Fibroblast of skin of right biceps (primary cell): ENCODE results near the gene CRB1.

ENCODE experiments used
- DNase-seq: peaks from one replicate; pipeline ENCODE4 v3.0.0-alpha.2; 2013

Gene CRB1

DNA sequence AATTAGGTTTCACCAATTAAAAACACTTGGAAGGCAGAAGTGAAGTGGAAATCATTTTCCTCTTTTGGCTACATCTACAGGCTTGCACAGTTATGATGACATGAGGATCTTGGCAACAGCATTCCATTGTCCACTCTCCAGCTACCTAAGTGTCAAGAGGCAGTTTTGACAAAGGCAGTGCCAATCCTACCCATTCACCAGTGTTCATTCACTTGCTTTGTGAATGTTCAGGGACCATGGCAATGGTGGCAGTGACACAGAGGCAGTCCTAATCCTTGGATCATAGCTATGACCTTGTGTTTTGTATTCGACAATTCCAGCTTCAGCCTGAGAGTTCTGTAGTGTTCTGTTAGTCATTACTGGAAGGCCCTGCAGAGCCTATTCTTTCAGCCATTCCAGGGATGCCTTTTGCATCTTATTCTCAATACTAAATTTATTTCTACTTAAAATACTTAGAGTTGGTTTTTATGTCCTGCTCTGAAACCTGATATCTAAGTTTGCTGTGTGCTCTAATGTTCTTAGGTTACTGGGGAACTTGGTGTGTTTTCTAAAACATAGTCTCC, 36.7 kb downstream of the CRB1 start:
- DNase-seq: peak; percentile 21

DNA sequence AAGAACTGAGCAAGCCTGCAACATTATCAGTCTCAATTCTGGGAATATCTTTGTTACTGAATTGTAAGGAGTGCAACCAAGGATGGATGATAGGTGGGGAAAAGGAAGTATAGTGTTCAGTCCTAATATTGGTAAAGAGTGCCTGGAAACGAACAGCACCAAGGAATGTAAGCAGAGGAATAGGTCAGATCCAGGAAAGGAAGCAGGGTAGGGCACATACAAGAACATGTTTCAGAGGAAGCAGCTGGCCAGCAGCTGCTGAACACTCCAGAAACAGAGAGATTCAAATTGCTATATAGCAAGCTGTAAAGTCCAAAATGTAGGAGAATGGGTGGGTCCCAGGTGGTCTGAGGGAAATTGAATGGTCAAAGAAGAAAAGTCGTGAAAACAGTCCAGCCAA, 37.9 kb downstream of the CRB1 start:
- DNase-seq: no peak

DNA sequence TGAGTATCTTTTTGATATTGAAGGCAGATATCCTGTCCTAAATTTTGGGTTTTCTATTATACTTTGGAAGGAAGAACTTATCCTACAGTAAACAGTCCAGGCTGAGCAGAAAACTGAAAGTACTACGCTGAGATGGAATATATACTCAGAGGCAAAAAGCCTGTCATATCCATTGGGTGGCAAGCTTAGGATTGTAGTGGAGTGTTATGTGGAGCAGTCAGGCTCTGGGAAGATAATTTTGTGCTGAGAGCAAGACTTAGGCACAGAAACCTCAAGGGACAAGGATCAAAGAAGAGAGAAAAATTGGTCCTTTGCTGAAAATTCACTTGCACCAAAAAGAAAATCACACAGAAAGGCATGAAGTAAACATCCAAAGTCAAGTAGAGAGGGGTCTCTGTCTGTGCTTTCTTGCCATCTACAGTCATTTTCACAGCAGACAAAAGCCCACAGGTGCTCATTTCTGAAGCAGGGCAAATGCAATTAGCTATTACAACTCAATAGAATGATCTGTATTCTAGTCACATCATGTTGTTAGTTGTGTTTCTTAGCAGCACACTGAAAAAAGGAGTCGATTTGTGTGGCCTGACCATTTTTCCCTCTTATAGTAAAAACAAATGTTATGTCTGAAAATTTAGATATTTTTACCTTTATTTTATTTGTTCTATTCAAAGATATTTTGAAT, 38.5 kb downstream of the CRB1 start:
- no peak for DNase-seq

DNA sequence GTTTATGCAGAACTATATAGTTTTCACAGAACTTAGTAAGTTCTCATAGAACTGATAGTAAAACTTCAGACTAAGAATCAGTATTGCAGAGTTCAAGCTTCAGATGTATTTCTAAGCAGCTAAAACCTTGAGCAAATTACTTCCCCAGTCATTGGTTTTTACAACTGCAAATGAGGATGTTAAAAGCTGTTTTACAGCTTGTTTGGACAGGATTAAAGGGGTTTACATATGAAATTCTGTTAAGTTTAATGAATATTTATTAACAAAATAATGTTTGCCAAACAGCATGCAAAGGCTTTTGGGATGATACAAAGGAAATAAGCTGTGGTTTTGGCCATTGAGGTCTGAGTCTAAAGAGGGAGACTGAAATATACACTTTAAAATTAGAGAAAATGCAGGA, 39.1 kb downstream of the CRB1 start:
- DNase-seq: no peak

- no peak for DNase-seq
These were observed 39.5 kb downstream of the CRB1 start for GRCh38 chr1:197307551-197307950.

GRCh38 chr1:197311081-197311480, 43.0 kb downstream of the CRB1 start:
- no peak for DNase-seq

- DNase-seq: no peak
These were observed 44.1 kb downstream of the CRB1 start for GRCh38 chr1:197312163-197312562.

DNA sequence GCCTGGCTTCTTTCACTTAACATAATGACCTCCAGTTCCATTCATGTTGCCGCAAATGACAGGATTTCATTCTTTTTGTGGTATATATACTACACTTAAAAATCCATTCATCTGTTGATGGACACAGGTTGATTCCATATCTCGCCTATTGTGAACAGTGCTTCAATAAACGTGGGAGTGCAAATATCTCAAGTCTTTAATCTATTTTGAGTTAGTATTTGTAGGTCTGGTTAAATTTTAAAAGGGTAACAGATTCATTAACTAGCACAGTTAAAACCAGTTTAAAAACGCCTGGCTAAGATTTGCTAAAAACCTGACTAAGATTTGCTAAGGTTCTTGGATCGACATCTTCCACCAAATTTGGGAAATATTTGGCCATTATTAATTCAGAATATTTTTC, 45.7 kb downstream of the CRB1 start:
- no peak for DNase-seq

GRCh38 chr1:197314682-197315081, 46.6 kb downstream of the CRB1 start:
- DNase-seq: peak; percentile 30

GRCh38 chr1:197319631-197320030, 51.6 kb downstream of the CRB1 start:
- DNase-seq: no peak

GRCh38 chr1:197320991-197321531, 53.0 kb downstream of the CRB1 start:
- peak; percentile 78 for DNase-seq

DNA sequence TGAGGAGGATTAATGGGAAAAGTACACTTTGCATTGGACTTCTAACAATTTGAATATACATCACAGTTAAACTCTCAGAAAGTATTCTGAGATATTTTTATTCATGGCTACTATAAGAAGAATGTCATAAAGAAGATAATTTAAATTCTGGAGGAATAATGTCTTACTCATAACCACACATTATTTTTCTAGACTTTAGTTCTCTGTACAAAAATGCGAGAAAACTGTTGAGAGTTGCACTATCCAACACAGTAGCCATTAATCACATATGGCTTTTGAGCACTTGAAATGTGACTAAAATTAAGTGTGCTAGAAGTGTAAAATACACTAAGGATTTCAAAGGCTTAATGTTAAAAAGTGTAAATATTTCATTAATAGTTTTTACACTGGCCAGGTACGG, 53.8 kb downstream of the CRB1 start:
- DNase-seq: peak; percentile 71

GRCh38 chr1:197327776-197328364, 59.8 kb downstream of the CRB1 start:
- no peak for DNase-seq

- no peak for DNase-seq
These were observed 62.2 kb downstream of the CRB1 start for GRCh38 chr1:197330213-197330612.

- no peak for DNase-seq
These were observed 63.5 kb downstream of the CRB1 start for GRCh38 chr1:197331565-197331964.

GRCh38 chr1:197333041-197333440, 65.0 kb downstream of the CRB1 start:
- DNase-seq: peak; percentile 3

DNA sequence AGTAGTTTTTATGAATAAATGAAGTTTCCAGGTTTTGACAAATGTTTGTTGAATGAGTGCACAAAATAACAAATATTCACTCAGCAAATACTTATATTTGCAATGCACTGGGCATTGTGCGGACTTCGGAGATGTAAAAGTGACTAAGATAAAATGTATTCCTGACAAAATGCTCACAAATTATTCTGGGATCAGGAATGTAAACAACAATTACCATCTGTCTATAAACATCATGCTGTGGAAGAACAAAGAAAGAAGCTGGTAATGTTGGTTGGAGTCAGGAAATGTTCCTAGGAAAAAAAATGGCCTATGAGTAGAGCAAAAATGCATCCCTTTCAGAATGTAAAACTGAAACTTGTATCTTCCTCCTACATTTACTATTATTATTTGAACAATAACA, 68.5 kb downstream of the CRB1 start:
- no peak for DNase-seq

GRCh38 chr1:197339106-197340060, 71.3 kb downstream of the CRB1 start:
- DNase-seq: peak; percentile 39

- no peak for DNase-seq
These were observed 73.6 kb downstream of the CRB1 start for GRCh38 chr1:197341626-197342025.

- peak; percentile 7 for DNase-seq
These were observed 74.1 kb downstream of the CRB1 start for GRCh38 chr1:197342044-197342565.

DNA sequence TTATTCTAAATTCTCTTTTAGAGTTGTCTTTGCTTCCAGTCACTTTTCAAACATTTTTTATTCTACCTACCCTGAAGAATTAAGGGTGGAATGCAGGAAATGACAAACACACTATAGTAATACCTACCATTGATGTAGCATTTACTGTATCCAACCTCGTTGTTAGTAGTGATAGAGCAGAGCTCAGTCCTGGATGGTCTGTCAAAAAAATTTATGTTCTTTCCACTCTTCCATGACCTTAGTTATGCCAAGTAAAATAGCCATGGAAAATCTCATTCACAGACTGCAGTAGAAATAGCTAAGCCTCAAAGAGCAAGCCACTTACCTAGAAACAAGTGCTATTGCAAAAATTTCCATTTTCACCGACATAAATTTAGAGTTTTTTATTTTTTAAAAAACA, 74.6 kb downstream of the CRB1 start:
- DNase-seq: no peak

DNA sequence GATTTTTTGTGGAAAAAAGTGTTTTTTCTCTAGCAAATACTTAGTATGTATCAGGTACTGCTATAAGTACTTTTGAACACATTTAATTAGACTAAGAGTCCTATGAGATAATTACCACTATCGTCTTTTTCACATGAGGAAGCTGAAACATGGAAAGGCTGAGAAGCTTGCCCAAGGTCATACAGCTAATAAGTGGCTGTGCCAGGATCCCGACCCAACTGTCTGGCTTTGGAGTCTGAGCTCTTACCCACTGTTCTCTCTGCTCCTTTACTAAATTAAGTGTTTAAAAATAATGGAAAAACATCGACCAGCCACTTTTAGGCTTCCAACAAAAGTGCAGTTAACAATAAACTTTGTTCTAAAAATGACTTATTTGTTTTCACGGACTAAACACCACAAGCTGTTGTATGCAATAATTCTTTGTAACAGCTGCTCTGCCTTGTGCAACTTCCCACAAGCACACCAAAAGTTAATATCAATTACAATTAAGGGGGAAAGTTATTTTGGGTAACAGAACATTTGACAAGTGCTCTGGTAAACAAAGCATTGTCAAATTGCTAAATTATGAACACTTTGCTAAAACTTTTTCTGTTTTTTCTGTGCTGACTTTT, 75.7 kb downstream of the CRB1 start:
- no peak for DNase-seq
